Measurements from ENCODE around the gene CAMK1.
A peak's percentile ranks its signal among the peaks of the same experiment; 100 is the strongest.

The CAMK1 gene

DNA sequence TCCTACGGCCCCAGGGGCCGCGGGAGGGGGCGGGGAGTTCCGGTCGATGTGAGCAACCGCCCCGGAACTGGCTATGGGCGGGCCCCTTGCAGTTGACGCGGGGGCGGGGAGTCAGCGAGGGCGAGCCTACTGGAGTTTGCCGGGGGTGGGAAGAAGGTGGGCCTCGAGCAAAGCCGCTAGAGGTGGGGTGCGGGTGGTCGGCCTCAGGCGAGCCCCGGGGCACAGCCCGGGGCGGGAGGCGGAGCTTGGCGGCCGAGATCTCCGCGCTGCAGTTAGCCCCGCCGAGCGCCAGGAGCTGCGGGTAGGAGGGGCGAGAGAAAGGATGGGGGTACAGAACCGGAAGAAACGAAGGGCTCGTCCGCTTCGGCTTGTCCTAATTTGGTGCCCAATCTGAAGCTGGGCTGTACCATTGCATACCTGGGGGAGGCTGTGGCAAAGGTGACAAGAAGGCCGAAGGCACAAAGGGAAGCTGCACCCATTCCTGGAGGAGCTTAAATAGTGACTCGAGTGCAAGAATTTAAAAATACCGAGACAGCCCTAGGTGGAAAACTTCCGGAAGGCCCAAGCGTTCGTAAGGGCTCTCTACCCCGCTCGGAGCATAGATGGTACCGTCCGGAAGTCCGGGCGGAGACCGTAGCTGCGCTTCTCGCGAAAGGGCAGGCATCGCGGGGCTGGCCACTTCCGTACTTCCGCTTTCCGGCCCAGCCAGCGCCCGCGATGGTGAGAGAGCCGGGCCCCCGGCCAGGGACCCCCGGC, 22.8 kb upstream of the CAMK1 start, which contains the start of the genes ARPC4 and TADA3:
ARPC4 (plus strand) TSS at position 678 of the 756 bp plus-strand sequence; CDS start at position 718, 40 bp downstream.
TADA3 (minus strand) TSS at position 69 of the 756 bp plus-strand sequence. CDS start 1,007 bp downstream, outside the sequence.
- DNase-seq (ENCODE audit: low spot score), result peak; percentile 94

DNA sequence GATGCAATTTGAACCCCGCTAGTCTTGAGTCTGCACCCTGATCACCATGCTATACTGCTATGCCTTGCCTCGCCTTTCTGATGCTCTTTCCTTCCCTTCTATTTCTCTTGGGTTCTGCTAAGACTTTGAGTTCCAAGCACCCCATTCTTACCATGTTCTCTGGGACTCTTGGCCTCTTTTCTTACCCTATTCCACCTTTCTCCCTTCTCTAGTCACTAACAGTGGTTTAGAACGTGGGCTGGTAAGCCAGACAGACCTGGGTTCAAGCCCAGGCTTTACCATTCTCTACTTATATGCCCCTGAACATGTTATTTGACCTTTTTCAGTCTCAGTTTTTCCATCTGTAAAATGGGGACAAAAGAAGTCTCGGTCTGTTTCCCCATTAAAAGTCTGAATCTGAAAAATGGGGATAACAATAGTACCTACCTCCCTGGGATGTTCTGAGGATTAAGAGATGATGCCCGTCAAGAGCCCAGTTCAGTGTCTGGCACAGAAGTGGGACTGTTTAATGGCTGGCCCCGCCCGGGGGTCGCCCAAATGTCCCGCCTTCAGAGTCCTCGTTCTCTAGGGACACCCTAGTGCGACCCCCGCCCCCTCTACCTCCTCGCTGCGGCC, 22.1 kb upstream of the CAMK1 start:
- no peak for DNase-seq (ENCODE audit: low spot score)

DNA sequence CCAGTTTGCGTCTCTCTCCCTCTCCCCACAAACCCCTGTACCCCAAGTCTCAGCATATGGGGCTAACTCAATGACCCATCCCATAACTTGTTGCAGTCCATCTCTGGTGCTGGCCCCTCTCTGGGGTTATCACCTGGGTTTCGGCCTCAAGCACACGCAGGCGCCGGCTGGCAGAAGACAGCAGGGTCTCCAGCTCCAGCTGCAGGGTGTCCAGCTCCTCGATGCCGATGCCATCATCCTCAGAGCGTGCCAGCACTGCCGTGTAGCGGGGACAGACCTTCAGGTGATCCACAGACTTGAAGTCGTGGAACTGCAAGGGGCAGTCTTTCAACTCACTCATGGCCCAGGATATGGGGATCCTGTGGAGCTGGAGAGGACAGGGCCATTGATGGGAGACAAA, 21.4 kb upstream of the CAMK1 start:
- DNase-seq (ENCODE audit: low spot score), result no peak

DNA sequence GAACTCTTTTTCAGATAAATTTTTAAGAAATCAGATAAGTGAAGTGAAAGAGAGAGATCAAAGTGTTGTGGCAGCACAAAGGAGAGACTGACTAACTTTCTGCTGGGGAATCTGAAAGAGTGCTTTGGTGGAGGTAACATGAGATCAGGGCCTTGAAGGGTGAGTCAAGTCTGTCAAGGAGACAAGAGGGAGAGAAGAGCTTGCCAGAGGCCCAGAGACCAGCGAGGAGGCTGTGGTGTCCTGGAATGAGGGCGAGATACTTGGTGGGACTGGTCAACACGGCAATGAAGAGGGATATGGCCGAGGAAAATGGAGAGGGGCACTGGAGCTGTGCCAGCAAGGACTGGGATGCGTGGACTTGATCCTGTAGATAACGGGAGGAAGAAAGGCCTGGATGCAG, 18.0 kb upstream of the CAMK1 start:
- no peak for DNase-seq (ENCODE audit: low spot score)

DNA sequence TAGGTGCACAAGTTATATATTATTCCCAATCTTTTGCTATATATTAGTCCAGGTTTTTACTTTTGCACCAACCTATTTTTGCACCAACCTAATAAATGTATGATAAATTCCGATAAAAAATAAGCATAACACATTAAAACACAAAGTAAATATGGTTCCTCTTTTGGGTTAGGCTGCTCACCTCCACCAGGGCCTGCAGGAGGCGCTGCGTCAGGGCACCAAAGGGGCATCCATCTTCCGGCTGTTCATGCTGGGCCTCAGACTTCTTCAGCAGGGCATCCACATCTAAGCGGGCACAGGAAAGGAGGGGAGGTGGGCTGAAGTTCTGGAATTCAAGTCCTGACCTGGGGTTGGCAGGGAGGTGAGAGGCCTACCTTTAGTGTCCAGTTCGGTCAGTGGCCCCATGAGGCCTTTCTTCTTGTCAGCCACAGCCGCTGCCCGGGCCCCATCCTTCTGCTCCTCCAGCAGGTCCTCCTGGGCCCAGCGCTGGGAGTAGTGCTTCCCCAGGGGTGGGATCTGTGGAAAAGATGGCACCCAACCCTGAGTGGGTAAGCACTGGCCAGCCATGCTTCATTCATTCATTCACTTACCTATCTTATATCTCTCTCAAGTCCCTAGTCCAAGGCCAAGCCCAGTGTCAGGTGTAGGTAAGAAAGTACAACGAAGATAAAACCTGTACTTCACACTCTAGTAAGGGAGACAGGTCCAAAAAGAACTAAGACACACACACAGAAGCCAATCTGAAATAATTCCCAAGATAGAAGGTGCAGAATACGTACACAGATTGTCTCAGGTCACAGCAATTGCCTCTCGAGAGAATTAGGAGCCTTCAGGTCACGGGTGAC, 17.3 kb upstream of the CAMK1 start:
- no peak for DNase-seq (ENCODE audit: low spot score)

DNA sequence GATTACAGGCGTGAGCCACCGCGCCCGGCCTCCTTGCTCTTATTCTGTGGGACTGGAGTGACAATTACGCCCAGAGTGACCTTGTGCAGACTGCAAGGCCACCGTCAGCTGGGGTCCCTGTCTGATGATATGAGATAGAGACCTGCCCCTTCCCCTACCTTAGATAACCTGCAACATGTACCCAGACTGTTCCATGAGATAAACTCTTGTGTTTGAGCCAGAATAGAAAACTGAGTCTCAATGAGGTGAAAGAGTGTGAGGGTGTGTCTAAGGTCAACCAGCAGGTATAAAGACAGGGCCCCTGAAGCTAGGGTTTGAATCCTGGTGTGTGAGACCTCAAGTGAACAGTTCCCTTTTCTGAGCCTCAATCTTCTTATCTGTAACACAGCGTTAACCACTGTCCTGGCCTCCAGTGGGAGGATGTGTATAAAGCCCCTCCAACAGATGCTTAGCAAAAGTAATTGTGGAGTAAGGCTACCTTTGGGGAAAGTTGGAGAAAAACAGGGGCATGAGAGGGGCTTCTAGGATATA, 16.5 kb upstream of the CAMK1 start:
- no peak for DNase-seq (ENCODE audit: low spot score)

DNA sequence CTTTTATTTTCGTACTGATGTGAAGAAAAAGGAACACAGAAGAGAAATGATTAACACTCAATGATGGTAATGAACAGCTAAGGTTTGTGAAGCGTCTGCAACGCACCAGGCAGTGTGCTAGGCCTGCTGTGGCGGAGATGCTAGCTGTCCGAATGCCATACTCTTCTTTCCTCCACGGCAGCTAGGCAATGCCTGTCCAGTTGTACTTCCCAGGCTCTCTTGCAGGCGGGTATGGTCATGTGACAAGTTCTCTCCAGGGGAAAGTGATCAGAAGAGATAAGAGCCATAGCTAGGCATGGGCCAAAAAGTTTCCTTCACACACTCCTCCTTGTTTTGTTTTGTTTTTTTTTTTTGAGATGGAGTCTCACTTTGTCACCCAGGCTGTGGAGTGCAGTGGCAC, 15.9 kb upstream of the CAMK1 start:
- DNase-seq (ENCODE audit: low spot score), result no peak

DNA sequence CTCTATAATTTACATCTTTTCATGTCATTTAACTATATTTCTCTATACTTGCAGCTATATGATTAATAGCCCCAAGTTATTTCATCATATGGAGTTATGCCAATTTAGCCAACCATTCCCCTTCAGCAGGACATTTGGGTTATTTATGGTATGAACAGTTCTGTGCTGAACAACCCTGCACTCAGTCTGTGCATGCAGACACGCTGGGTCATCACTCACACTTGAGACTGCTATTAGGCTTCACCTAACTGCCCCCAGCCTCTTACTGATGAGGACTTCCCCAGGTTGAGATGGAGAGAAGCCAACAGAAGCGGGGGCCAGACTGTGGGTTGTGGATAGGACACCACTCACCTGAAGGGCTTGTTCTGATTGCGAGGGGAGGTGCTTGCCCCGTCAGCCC, 15.2 kb upstream of the CAMK1 start:
- no peak for DNase-seq (ENCODE audit: low spot score)

DNA sequence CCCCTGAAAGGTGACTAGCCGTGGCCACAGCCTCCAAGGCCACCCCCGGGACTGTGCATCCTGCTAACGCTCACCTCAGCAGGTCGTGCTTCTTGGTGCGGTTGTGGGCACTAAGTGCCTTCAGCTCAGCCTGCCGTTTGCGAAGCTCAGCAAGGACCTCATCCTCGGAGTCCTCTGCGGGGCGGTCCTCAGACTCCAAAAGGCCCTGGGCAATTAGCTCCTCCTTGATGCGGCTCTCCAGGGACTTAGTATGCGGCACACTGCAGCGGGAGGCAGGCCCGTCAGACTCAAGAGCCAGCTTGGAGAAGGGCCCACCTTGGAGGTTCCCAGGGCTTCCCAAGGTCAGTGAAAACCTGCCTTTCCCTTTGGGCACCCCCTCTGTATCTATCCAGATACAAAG, 14.2 kb upstream of the CAMK1 start:
- DNase-seq (ENCODE audit: low spot score), result no peak

DNA sequence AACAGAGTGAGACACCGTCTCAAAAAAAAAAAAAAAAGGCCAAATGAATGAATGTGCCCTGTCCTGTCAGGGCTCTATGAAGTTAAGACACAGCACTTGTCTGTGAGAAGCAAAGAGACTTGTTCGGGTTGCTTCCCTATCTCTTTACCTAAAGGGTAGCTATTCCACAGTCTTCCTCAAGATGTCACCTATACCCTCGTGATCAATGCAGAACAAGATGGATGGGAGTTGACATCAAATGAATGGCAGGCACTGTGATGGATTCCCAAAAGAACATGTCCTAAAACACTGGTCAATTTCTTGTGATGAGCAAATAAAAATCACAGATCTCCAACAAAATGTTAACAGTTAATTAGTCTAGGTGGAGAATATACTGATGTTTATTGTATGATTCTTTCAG, 13.0 kb upstream of the CAMK1 start:
- no peak for DNase-seq (ENCODE audit: low spot score)

DNA sequence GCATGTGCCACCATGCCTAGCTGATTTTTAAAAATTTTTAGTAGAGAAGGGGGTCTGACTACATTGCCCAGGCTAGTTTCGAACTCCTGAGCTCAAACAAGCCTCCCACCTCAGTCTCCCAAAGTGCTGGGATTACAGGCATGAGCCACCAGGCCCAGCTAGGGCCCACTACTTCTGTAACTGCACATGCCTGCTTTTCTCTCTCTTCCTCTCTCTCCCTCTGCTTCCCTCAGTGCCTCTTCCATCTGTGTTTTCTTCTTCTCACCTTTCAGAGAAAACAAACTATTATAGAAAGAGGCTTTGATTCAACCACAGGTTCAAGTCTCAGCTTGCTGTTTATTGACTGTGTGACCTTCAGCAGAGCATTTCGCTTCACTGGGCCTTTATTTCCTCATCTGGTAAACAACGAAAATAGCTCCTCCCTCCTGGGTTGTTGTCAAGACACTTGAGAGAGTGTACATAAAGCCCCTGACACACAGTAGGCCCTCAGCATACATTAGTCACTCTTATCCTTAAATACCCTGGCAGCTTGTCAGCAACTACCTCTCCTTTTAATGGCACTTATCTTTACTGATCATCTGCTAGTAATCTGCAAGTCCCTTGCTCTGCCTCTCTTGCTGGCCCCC, 12.3 kb upstream of the CAMK1 start:
- DNase-seq (ENCODE audit: low spot score), result no peak

DNA sequence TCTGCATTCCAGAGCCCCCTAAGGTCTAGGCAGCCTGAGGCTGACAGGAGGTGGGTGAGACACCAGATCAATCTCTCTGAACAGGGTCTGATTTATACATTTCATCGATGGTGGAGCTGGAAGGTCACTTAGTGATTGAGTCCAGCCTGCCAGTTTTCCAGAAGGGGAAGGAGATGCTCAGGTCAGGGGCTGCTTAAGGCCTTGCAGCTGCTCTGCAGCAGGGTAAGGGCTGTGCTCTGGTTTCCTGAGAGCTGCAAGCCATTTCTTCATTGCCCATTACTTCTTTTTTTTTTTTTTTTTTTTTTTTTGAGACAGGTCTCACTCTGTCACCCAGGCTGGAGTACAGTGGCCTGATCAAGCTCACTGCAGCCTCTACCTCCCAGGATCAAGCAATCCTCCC, 11.8 kb upstream of the CAMK1 start:
- no peak for DNase-seq (ENCODE audit: low spot score)

DNA sequence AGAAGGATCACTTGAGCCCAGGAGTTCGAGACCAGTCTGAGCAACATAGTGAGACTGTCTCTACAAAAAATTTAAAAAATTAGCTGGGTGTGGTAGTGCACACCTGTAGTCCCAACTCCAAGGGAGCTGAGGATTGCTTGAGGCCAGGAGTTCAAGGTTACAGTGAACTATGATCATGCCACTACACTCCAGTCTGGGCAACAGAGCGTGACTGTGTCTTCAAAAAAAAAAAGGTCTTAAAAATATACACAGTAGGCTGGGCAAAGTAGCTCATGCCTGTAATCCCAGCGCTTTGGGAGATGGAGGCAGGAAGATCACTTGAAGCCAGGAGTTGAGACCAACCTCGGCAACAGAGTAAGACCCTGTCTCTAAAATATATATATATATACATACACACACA, 11.2 kb upstream of the CAMK1 start:
- DNase-seq (ENCODE audit: low spot score), result no peak

DNA sequence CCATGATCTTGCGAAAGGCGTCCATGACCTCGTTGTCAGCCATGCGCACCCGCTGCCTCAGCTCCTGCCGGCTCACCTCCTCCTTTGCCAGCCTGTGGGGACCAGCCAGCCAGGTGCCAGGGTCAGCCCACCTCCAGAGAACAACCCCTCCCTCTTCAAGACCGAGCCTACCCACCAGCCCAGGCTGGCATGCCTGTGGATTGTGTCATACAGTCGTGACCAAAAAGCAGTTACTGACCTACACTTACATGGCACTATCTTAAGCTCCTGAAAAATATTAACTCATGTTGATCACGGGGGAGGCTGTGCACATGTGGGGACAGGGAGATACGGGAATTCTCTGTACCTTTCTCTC, 10.7 kb upstream of the CAMK1 start:
- DNase-seq (ENCODE audit: low spot score), result no peak

DNA sequence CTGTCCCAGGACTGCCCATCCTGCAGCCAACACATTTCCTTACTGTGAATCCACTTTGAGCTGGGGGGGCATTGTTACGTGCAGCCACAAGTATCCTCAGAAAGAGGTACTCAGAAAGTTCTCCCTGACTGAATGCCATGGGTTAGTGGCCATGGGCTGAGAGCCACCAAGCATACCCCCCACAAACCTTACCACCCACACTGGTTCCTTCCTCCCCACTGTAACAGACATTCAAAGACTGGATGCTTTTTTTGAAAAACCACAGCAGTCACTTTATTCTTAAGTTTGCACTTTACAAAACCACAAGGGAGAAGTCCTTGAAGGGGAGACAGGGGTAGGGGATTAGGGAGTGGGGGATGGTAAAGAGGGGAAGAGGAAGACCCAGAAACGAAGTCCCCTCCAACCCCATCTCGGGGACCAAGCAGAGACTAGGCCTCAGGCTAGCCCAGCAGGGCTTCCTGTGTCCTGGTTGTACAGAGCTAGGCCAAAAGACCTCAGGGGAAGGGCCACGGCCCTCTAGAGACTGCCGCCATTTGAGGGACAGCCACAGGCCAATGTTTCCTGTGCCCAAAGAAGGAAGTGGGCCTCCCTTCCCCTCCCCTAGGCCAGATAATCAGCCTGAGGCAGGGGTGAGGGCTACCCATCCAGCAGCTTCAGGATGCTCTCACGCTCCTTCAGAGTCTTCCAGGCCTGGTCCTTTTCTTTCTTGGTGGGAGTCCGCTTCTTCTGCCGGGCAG, 10.1 kb upstream of the CAMK1 start:
- DNase-seq (ENCODE audit: low spot score), result no peak

DNA sequence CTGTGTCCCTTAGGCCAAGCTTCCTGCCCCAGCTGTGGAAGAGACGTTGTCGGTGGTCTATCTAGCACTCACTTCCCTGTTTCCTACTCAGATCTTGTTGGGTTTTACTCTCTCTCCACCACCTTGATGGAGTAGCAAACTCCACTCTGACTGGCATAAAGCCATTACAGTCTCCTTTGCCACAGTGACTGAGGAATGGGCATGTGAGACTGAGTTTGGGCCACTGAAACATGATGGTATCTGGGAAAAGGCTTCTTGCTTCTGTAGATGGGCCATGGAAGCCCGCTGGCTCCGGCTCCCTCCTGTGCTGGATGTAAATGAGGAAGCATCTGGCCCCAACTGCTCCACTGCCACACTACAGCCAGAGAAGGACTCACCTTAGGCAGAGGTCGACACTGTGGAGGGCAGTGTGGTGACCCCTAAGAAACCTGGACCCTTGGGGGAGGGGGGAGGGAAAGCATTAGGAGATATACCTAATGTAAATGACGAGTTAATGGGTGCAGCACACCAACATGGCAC, 9.4 kb upstream of the CAMK1 start:
- DNase-seq (ENCODE audit: low spot score), result no peak

DNA sequence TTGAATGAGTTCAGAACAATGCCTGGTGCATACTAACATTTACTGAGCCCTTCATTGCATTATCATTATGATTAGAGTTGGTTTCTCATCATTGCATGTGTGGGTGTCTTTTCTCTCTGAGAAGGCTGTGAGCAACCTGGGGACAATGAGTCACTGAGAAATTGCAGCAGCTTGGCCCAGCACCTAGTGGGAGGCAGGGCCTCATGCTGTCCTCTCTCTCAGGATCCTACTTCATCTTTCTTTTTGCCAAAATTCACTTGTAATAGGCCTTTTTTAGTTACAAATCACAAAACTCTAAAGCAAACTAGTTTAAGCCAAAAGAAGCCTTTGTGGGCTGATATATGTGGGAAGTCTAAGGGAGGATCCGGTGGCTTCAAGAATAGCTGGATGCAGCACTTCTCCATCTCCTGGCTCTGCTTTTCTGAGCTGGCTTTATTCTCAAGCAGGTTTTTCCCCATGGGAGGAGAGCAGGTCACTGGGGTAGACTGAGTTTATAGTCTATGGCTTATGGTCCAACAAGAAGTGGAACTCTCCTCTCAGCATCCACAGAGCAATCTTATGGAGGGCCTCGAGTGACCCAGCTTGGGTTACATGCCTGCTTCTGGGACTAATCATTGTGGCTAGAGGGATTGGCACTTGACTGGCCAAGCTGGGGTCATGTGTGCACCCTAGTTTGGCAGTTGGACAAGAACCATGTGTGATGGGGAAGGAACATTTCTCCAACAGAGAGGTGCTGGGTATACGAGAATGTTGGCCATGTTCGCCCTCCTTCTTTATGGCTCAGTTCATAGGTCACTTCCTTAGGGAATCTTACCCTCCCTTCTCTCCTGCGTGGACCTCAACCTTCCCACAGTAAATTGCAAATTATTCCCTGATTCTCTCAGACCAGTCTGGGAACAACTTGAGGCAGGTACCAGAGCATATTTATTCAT, 8.7 kb upstream of the CAMK1 start:
- no peak for DNase-seq (ENCODE audit: low spot score)

DNA sequence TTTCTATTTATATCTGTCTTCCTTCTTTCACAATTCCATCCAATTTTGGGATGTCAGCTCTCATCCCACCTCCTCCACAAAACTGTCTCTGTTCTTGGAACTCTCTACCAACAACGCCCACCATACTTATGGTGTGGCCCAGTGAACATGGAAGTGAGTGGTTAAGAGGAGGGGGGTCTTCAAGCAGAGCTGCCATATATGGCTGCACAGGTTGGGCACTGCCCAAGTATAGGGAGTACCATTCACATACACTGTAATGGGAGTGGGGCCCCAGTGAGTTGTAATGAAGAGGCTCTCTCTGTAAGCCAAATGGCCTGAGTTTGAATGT, 7.9 kb upstream of the CAMK1 start:
- no peak for DNase-seq (ENCODE audit: low spot score)

DNA sequence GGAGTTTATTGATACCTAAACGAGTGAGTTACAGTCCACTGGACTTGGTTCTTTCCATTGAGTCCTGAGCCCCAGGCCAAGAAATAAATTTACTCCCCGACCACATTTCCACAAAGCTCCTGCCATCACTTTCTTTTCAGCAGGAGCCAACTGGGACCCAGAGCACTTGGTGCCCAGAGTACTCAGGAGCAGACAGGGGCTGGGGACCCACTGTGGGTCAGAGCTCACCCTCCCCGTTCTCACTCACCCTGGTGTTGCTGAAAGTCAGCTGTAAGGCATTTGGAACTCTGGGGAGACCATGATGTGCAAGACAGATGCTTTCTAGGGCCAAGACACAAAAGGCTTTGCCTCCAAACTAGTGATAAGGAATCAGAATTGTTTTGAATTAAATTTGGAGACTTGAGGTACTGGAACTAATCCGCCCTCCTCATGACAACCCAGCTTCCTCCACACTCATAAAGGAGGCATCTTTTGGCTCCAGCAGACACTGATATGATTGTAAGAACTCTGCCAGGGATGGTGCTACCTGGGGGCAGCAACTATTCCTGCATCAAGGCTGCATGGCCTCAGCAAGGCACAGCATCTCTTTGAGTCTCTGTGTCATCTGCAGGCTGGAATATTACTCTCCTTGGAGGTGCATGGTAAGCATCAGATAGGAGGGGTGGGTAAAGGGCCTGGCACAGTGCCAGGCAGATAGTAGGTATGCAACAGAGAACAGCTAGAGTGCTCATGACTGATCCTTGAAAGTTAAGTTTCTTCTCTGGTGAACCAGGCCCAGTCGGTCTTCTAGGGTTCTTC, 7.3 kb upstream of the CAMK1 start:
- no peak for DNase-seq (ENCODE audit: low spot score)

Data from LoVo (cell line).